ENCODE data around the gene APRT. TPM values are rescaled to one million over a fixed set of nuclear protein-coding genes. Genes with fewer than 3 reads are reported as not detected.

APRT gene
- total and polyA plus RNA-seq, 9 of the 15 experiments (the other 6 are each of a cell fraction or from before 2014, with no cell fraction given): 41.7 to 409 (median 146) TPM

DNA sequence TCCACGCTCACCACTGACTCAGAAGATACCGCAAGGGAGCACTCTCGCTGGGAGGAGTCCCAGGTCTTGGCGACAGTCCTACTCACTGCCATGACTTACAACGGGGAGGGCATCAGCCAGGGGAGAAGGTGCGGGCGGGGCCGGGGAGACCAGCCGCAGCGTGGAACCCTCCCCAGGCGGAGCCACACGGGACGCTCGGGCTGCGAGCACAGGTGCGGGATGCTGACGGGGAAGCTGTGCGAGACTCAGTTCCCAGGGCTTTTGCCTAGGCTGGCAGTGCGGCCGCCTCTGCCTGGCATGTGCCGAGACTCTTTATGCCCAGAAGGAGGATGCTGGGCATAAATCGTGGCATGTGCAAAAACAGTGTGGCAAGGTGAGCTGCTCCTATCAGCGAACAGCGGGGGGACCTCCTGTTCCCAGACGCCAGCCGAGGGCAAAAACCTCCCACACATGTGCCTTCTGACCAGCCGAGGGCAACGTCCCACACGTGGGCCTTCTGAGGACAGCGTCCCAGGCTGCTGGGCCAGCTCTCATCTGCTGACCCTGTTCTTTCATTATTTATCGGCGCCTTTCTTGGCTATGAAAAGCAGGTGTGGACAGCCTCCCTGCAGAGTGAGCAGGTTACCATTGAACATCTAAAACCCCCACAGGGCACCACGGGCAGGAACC, 38.9 kb upstream of the APRT start:
- no TSS peak for BruUV-seq (replicated peaks)
- POLR2A ChIA-PET: no interaction called here
- CTCF ChIA-PET (ENCODE audit: low intra/inter-chr PET ratio): no interaction called here
- DNase-seq (ENCODE audit: extremely low read depth in 1 of 4, low spot score in 3 of 4) (no peak), FAIRE-seq (no peak), ATAC-seq (no peak)
- Histone ChIP-seq H2AFZ (ENCODE audit: low read depth, low read length) (no peak overlapping the region), H3K27ac (ENCODE audit: extremely low read depth, low read depth, low read length) (no peak overlapping the region), H3K9ac (ENCODE audit: insufficient read depth in 1 of 2, low read depth in 2 of 2, low read length in 2 of 2) (no peak overlapping the region), H3K79me2 (ENCODE audit: control insufficient read depth, insufficient read depth, low read length) (0 out of 3 replicates have a peak, but pooled peaks cover under 1% of the 10 kb centered on the region), H4K20me1 (replicated peaks; ENCODE audit: control insufficient read depth, insufficient read depth, low read length) (no peaks in the 10 kb centered on the region; the same call in 1 of the 2 replicates), H3K36me3 (ENCODE audit: control insufficient read depth, insufficient read depth, low read length) (peaks cover 7% of the 10 kb centered on the region; the same call in 2 of the 3 replicates), H3K27me3 (ENCODE audit: control insufficient read depth in 2 of 2, insufficient read depth in 2 of 2, low read length in 2 of 2) (no peaks in the 10 kb centered on the region), H3K4me2 (ENCODE audit: insufficient read depth, low read length) (no peak overlapping the region), H3K4me3 (no peak overlapping the region), H3K9me1 (ENCODE audit: control insufficient read depth, insufficient read depth, low read length) (peaks cover 6% of the 10 kb centered on the region), H3K4me1 (replicated peaks in 1 of 2; ENCODE audit: control insufficient read depth in 2 of 2, insufficient read depth in 2 of 2, low read length in 2 of 2) (peaks cover 4 to 42% of the 10 kb centered on the region in 2 experiments; a peak in 3 of 5 replicates), H3K9me3 (replicated peaks; ENCODE audit: control insufficient read depth, insufficient read depth, low read depth, low read length) (no peaks in the 10 kb centered on the region)
- TF ChIP-seq ZNF263 (CRISPR knock-in tag; IDR thresholded peaks at IDR 0.05; ENCODE audit: borderline replicate concordance) (peak; percentile 33; the same call in 1 of the 2 replicates), ESRRA (IDR thresholded peaks at IDR 0.05; ENCODE audit: borderline replicate concordance, low read depth) (no peak), CC2D1A (IDR thresholded peaks at IDR 0.05) (no peak)
- intact Hi-C loops (cut with micrococcal nuclease) (no loop called here), in situ Hi-C loops (cut with MboI) (no loop called here)
- 76% methylated on average over 24 of the region's 33 CpGs for WGBS (ENCODE audit: insufficient coverage, low coverage, missing lambda C conversion rate)

DNA sequence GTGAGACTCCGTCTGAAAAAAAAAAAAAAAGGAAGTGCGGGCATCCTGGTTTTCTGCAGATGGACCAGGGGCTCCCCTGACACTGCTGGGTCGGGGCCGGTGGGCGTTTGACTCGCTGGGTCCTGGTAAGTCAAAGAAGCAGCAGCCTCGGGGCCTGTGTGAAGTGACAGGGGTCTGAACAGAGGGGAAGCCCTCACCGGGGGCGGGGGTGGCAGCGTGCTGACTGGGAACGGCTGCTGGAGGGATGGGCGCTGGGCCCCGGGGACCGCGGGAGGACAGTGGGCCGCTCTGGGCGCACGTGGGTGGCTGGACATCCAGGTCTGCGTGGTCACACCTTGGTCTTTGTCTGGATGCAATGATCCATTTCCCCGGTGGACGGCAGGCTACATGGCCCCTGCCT, 36.8 kb upstream of the APRT start:
- no peak overlapping the region for H3K4me2 ChIP-seq (ENCODE audit: insufficient read depth, low read length)
- H3K9me3 ChIP-seq (replicated peaks; ENCODE audit: control insufficient read depth, insufficient read depth, low read depth, low read length): no peaks in the 10 kb centered on the region
- H3K9me1 ChIP-seq (ENCODE audit: control insufficient read depth, insufficient read depth, low read length): no peaks in the 10 kb centered on the region
- no peak overlapping the region for H3K4me3 ChIP-seq
- WGBS (ENCODE audit: insufficient coverage, low coverage, missing lambda C conversion rate): 77% methylated on average over 14 of the region's 21 CpGs
- no peak for ATAC-seq
- H3K36me3 ChIP-seq (ENCODE audit: control insufficient read depth, insufficient read depth, low read length): no peaks in the 10 kb centered on the region
- intact Hi-C loops (cut with micrococcal nuclease) (no loop called here), in situ Hi-C loops (cut with MboI) (no loop called here)
- ChIA-PET POLR2A (no interaction called here), CTCF (ENCODE audit: low intra/inter-chr PET ratio) (interaction anchor here (0.6 kb wide), 1 partner anchor 187 kb away, joined by 3 read pairs; no protein-coding TSS in a partner anchor)
- BruUV-seq (replicated peaks): no TSS peak
- H3K79me2 ChIP-seq (ENCODE audit: control insufficient read depth, insufficient read depth, low read length): no peaks in the 10 kb centered on the region
- H3K27ac ChIP-seq (ENCODE audit: extremely low read depth, low read depth, low read length): no peak overlapping the region
- peaks cover 0 to 25% of the 10 kb centered on the region in 2 experiments; a peak in 3 of 5 replicates for H3K4me1 ChIP-seq (replicated peaks in 1 of 2; ENCODE audit: control insufficient read depth in 2 of 2, insufficient read depth in 2 of 2, low read length in 2 of 2)
- no peak for DNase-seq (ENCODE audit: extremely low read depth in 1 of 4, low spot score in 3 of 4)
- no peaks in the 10 kb centered on the region for H3K27me3 ChIP-seq (ENCODE audit: control insufficient read depth in 2 of 2, insufficient read depth in 2 of 2, low read length in 2 of 2)
- no peaks in the 10 kb centered on the region for H4K20me1 ChIP-seq (replicated peaks; ENCODE audit: control insufficient read depth, insufficient read depth, low read length)
- H3K9ac ChIP-seq (ENCODE audit: insufficient read depth in 1 of 2, low read depth in 2 of 2, low read length in 2 of 2): peak overlapping the region in 1 of 2 experiments; percentile 52; a peak in 1 of 4 replicates
- FAIRE-seq: no peak
- no peak overlapping the region for H2AFZ ChIP-seq (ENCODE audit: low read depth, low read length)
- TF ChIP-seq SPI1 (IDR thresholded peaks at IDR 0.05; ENCODE audit: borderline replicate concordance, low read depth, low read length): 0 out of 2 replicates have a peak, but pooled peaks have one; percentile 21
- no peak for TF ChIP-seq CREB3L1 (IDR thresholded peaks at IDR 0.05; ENCODE audit: borderline replicate concordance, low read depth)
